Measurements from ENCODE around the gene PSMD13. TPM values are rescaled to one million over a fixed set of nuclear protein-coding genes. Genes with fewer than 3 reads are reported as not detected.

The PSMD13 gene
- total RNA-seq, 1 donor from 2014 or later = 137 TPM

GRCh38 chr11:249062-249461, 12.3 kb downstream of the PSMD13 start:
- no peak for TF ChIP-seq CTCF (IDR thresholded peaks at IDR 0.05; ENCODE audit: insufficient read depth, low read depth, low read length)
- TF ChIP-seq EZH2 (IDR thresholded peaks at IDR 0.05; ENCODE audit: insufficient read depth, low read length) = no peak
- Histone ChIP-seq H3K4me3 (ENCODE audit: insufficient read depth, low read depth, low read length) (no peak overlapping the region), H3K9ac (ENCODE audit: low read length) (no peak overlapping the region), H2AFZ (ENCODE audit: low read depth, low read length) (no peak overlapping the region), H4K20me1 (ENCODE audit: insufficient read depth, low read length) (peaks cover 57% of the 10 kb centered on the region), H3K27ac (ENCODE audit: low read depth, low read length) (no peak overlapping the region), H3K79me2 (ENCODE audit: insufficient read depth, low read length) (peaks cover 4% of the 10 kb centered on the region), H3K9me3 (ENCODE audit: insufficient read depth, low read depth, low read length) (no peaks in the 10 kb centered on the region), H3K4me1 (ENCODE audit: insufficient read depth, low read length) (no peaks in the 10 kb centered on the region), H3K36me3 (ENCODE audit: insufficient read depth, low read length) (peaks cover 75% of the 10 kb centered on the region), H3K4me2 (ENCODE audit: low read length) (no peak overlapping the region), H3K27me3 (ENCODE audit: insufficient read depth, low read length) (no peaks in the 10 kb centered on the region)
- Mint-ChIP-seq H3K36me3 (ENCODE audit: low read depth, unreplicated experiment) (peaks cover 21% of the 10 kb centered on the region), H3K27ac (ENCODE audit: unreplicated experiment) (no peak overlapping the region), H3K9me3 (ENCODE audit: unreplicated experiment) (no peaks in the 10 kb centered on the region), H3K4me3 (ENCODE audit: unreplicated experiment) (no peak overlapping the region), H3K4me1 (ENCODE audit: low read depth, unreplicated experiment) (no peaks in the 10 kb centered on the region), H3K27me3 (ENCODE audit: low read depth, unreplicated experiment) (no peaks in the 10 kb centered on the region)
- DNase-seq (ENCODE audit: low read depth) (no peak), FAIRE-seq (no peak)

GRCh38 chr11:250274-250673, 13.5 kb downstream of the PSMD13 start:
- H3K4me3 Mint-ChIP-seq (ENCODE audit: unreplicated experiment) = no peak overlapping the region
- peaks cover 50% of the 10 kb centered on the region for H4K20me1 ChIP-seq (ENCODE audit: insufficient read depth, low read length)
- H3K9ac ChIP-seq (ENCODE audit: low read length) = no peak overlapping the region
- no peaks in the 10 kb centered on the region for H3K9me3 ChIP-seq (ENCODE audit: insufficient read depth, low read depth, low read length)
- TF ChIP-seq CTCF (IDR thresholded peaks at IDR 0.05; ENCODE audit: insufficient read depth, low read depth, low read length) (no peak), EZH2 (IDR thresholded peaks at IDR 0.05; ENCODE audit: insufficient read depth, low read length) (no peak)
- no peak overlapping the region for H3K27ac Mint-ChIP-seq (ENCODE audit: unreplicated experiment)
- H3K36me3 ChIP-seq (ENCODE audit: insufficient read depth, low read length) = peaks cover 67% of the 10 kb centered on the region
- H3K27me3 Mint-ChIP-seq (ENCODE audit: low read depth, unreplicated experiment) = no peaks in the 10 kb centered on the region
- peaks cover 18% of the 10 kb centered on the region for H3K36me3 Mint-ChIP-seq (ENCODE audit: low read depth, unreplicated experiment)
- no peak overlapping the region for H2AFZ ChIP-seq (ENCODE audit: low read depth, low read length)
- H3K9me3 Mint-ChIP-seq (ENCODE audit: unreplicated experiment) = no peaks in the 10 kb centered on the region
- no peak overlapping the region for H3K4me3 ChIP-seq (ENCODE audit: insufficient read depth, low read depth, low read length)
- H3K4me2 ChIP-seq (ENCODE audit: low read length) = no peak overlapping the region
- no peaks in the 10 kb centered on the region for H3K4me1 ChIP-seq (ENCODE audit: insufficient read depth, low read length)
- H3K79me2 ChIP-seq (ENCODE audit: insufficient read depth, low read length) = no peaks in the 10 kb centered on the region
- no peaks in the 10 kb centered on the region for H3K4me1 Mint-ChIP-seq (ENCODE audit: low read depth, unreplicated experiment)
- H3K27me3 ChIP-seq (ENCODE audit: insufficient read depth, low read length) = no peaks in the 10 kb centered on the region
- DNase-seq (ENCODE audit: low read depth) (no peak), FAIRE-seq (no peak)
- H3K27ac ChIP-seq (ENCODE audit: low read depth, low read length) = no peak overlapping the region

- Mint-ChIP-seq H3K36me3 (ENCODE audit: low read depth, unreplicated experiment) (peaks cover 18% of the 10 kb centered on the region), H3K27me3 (ENCODE audit: low read depth, unreplicated experiment) (peaks cover 1% of the 10 kb centered on the region), H3K4me3 (ENCODE audit: unreplicated experiment) (peak overlapping the region; percentile 42), H3K9me3 (ENCODE audit: unreplicated experiment) (no peaks in the 10 kb centered on the region), H3K4me1 (ENCODE audit: low read depth, unreplicated experiment) (no peaks in the 10 kb centered on the region), H3K27ac (ENCODE audit: unreplicated experiment) (peak overlapping the region; percentile 36)
- DNase-seq (ENCODE audit: low read depth) = no peak
- no peak overlapping the region for H3K27ac ChIP-seq (ENCODE audit: low read depth, low read length)
- H4K20me1 ChIP-seq (ENCODE audit: insufficient read depth, low read length) = peaks cover 44% of the 10 kb centered on the region
- no peak overlapping the region for H3K4me3 ChIP-seq (ENCODE audit: insufficient read depth, low read depth, low read length)
- TF ChIP-seq CTCF (IDR thresholded peaks at IDR 0.05; ENCODE audit: insufficient read depth, low read depth, low read length) = peak; percentile 54
- TF ChIP-seq EZH2 (IDR thresholded peaks at IDR 0.05; ENCODE audit: insufficient read depth, low read length) = no peak
- H3K36me3 ChIP-seq (ENCODE audit: insufficient read depth, low read length) = peaks cover 63% of the 10 kb centered on the region
- H2AFZ ChIP-seq (ENCODE audit: low read depth, low read length) = no peak overlapping the region
- H3K9ac ChIP-seq (ENCODE audit: low read length) = no peak overlapping the region
- no peak for FAIRE-seq
- H3K79me2 ChIP-seq (ENCODE audit: insufficient read depth, low read length) = no peaks in the 10 kb centered on the region
- H3K4me2 ChIP-seq (ENCODE audit: low read length) = no peak overlapping the region
- H3K27me3 ChIP-seq (ENCODE audit: insufficient read depth, low read length) = no peaks in the 10 kb centered on the region
- H3K9me3 ChIP-seq (ENCODE audit: insufficient read depth, low read depth, low read length) = no peaks in the 10 kb centered on the region
- H3K4me1 ChIP-seq (ENCODE audit: insufficient read depth, low read length) = no peaks in the 10 kb centered on the region
These were observed 14.0 kb downstream of the PSMD13 start for GRCh38 chr11:250740-251299.
